GM19468 (cell line): ENCODE measurements around the gene MB21D2.
A peak's percentile ranks its signal among the peaks of the same experiment; 100 is the strongest.
"Not testable (repeated sequence)": the region's sequence is repeated elsewhere in the genome, so short reads cannot be mapped to it uniquely, and the experiment has no call there.

ENCODE experiments used
- ATAC-seq: cut with Tn5 transposase; IDR thresholded peaks from one replicate; pipeline ENCODE4 v1.9.1; 2021; ENCODE audit warnings: mild to moderate bottlenecking, moderate library complexity, moderate number of reproducible peaks; ENCODE audit not compliant: unreplicated experiment; ENCODE audit errors: extremely low read depth

MB21D2 gene

GRCh38 chr3:192819001-192819569, 98.6 kb downstream of the MB21D2 start:
- ATAC-seq = no peak

- ATAC-seq = no peak
Observed at GRCh38 chr3:192818126-192818525, 99.5 kb downstream of the MB21D2 start.

GRCh38 chr3:192817506-192817905, 100.2 kb downstream of the MB21D2 start:
- no peak for ATAC-seq

GRCh38 chr3:192817053-192817452, 100.6 kb downstream of the MB21D2 start:
- no peak for ATAC-seq

- ATAC-seq = no peak
Observed at GRCh38 chr3:192816351-192816750, 101.3 kb downstream of the MB21D2 start.

- ATAC-seq = peak; percentile 55
Observed at GRCh38 chr3:192812743-192813383, 104.8 kb downstream of the MB21D2 start.

- ATAC-seq = no peak
Observed at GRCh38 chr3:192805711-192806110, 111.9 kb downstream of the MB21D2 start.

- no peak for ATAC-seq
Observed at GRCh38 chr3:192804502-192804901, 113.2 kb downstream of the MB21D2 start.

- no peak for ATAC-seq
Observed at GRCh38 chr3:192802957-192803899, 114.4 kb downstream of the MB21D2 start.

- ATAC-seq = no peak
Observed at GRCh38 chr3:192801985-192802384, 115.7 kb downstream of the MB21D2 start.

GRCh38 chr3:192799721-192800120, 117.9 kb downstream of the MB21D2 start:
- no peak for ATAC-seq

GRCh38 chr3:192795021-192795420, 122.6 kb downstream of the MB21D2 start:
- ATAC-seq = no peak

- no peak for ATAC-seq
Observed at GRCh38 chr3:192794216-192794615, 123.4 kb downstream of the MB21D2 start.

- not testable (repeated sequence) for ATAC-seq
Observed at GRCh38 chr3:192788816-192789515, 128.7 kb downstream of the MB21D2 start.

GRCh38 chr3:192778508-192778907, 139.1 kb downstream of the MB21D2 start:
- no peak for ATAC-seq

- not testable (repeated sequence) for ATAC-seq
Observed at GRCh38 chr3:192774341-192774740, 143.3 kb downstream of the MB21D2 start.

GRCh38 chr3:192772240-192772894, 145.3 kb downstream of the MB21D2 start:
- no peak for ATAC-seq

- ATAC-seq = no peak
Observed at GRCh38 chr3:192758654-192759053, 159.0 kb downstream of the MB21D2 start.

- no peak for ATAC-seq
Observed at GRCh38 chr3:192751148-192751547, 166.5 kb downstream of the MB21D2 start.

GRCh38 chr3:192750201-192750600, 167.5 kb downstream of the MB21D2 start:
- ATAC-seq = no peak
